HCT116 (cell line): Measurements from ENCODE around the gene DDX39A. TPM values are rescaled to one million over a fixed set of nuclear protein-coding genes. Genes with fewer than 3 reads are reported as not detected.
"Not testable (repeated sequence)": the region's sequence is repeated elsewhere in the genome, so short reads cannot be mapped to it uniquely, and the experiment has no call there.

Source experiments
- ATAC-seq: fragments of 200-7000 bp; cut with Tn5 transposase; 2 replicates; pipeline ENCODE4 v1.9.1; 2020; ENCODE audit warnings: mild to moderate bottlenecking, moderate library complexity
- BruUV-seq: library from RNA; stranded (reverse); fragments of 400-500 nt; replicated peaks from 2 replicates; lab custom pipeline; 2021; lab: Mats Ljungman, UMichigan
- CTCF ChIA-PET: fragments of 300-600 bp; sonication (Branson Sonifier 250); formaldehyde crosslinking; loops from one replicate; lab custom pipeline; 2021; ENCODE audit warnings: antibody characterized with exemption; lab: Charles Lee
- POLR2A ChIA-PET: fragments of 300-600, 350-600 bp; sonication (Branson Sonifier 250); formaldehyde crosslinking; loops from one replicate; lab custom pipeline; 2021; ENCODE audit warnings: antibody characterized with exemption; lab: Charles Lee
- RAD21 ChIA-PET, 2 experiments: fragments of 300-600 bp; sonication (Branson Sonifier 250); formaldehyde crosslinking; loops; one replicate each; lab custom pipeline; 2023; ENCODE audit warnings: low total read pairs in 2 of 2; ENCODE audit not compliant: uncharacterized antibody in 2 of 2, unreplicated experiment in 2 of 2, low non-redundant PET in 1 of 2; lab: Charles Lee
- DNase-seq: peaks from one replicate; pipeline ENCODE4 v3.0.0-alpha.2; 2010; ENCODE audit warnings: low read depth, low spot score
- H2AFZ ChIP-seq: fragments of 200-600 bp; shearing (Covaris generic), sonication (generic); 2 replicates; pipeline ENCODE4 v1.6.1; 2017; ENCODE audit warnings: low read depth, mixed run types, mixed read lengths, antibody characterized with exemption, low read length; ENCODE audit not compliant: poor library complexity, severe bottlenecking
- H3K27ac ChIP-seq: 2 replicates; pipeline ENCODE4 v1.5.1; 2012; ENCODE audit warnings: low read depth, low read length
- H3K27me3 ChIP-seq: fragments of 200-600 bp; sonication (generic); 2 replicates; pipeline ENCODE4 v1.6.1; 2016; ENCODE audit warnings: mixed run types, low read length, mixed read lengths; ENCODE audit not compliant: insufficient read depth
- H3K36me3 ChIP-seq, 2 experiments: fragments of 200-500 bp in 1 of 2; fragments of 200-600 bp in 1 of 2; sonication (Bioruptor generic) in 1 of 2; sonication (generic) in 1 of 2; 2 replicates each; pipeline versions ENCODE4 v1.5.1 to v1.6.1; 2014 to 2016; ENCODE audit warnings: low read length in 2 of 2, inconsistent platforms in 1 of 2, mixed read lengths in 1 of 2, mixed run types in 1 of 2; ENCODE audit not compliant: insufficient read depth in 2 of 2, control insufficient read depth in 1 of 2
- H3K4me1 ChIP-seq, 2 experiments: fragments of 200-600 bp in 1 of 2; sonication (generic) in 1 of 2; 2 replicates each; pipeline versions ENCODE4 v1.5.1 to v1.6.1; 2012 to 2017; ENCODE audit warnings: low read length in 2 of 2, inconsistent platforms in 1 of 2, mild to moderate bottlenecking in 1 of 2, mixed read lengths in 1 of 2, mixed run types in 1 of 2, moderate library complexity in 1 of 2; ENCODE audit not compliant: insufficient read depth in 2 of 2, control insufficient read depth in 1 of 2
- H3K4me2 ChIP-seq: fragments of 200-600 bp; sonication (generic); 2 replicates; pipeline ENCODE4 v1.6.1; 2017; ENCODE audit warnings: mixed run types, low read length, mixed read lengths
- H3K4me3 ChIP-seq, 2 experiments: fragments of 200-600 bp in 1 of 2; sonication (generic) in 1 of 2; replicated peaks in 1 of 2; 2 replicates each; pipeline ENCODE4 v1.5.1; 2011 to 2016; ENCODE audit warnings: low read length in 2 of 2, control low read depth in 1 of 2, low read depth in 1 of 2, mild to moderate bottlenecking in 1 of 2, mixed read lengths in 1 of 2, mixed run types in 1 of 2
- H3K79me2 ChIP-seq: fragments of 200-600 bp; sonication (generic); 2 replicates; pipeline ENCODE4 v1.6.1; 2017; ENCODE audit warnings: mild to moderate bottlenecking, mixed run types, low read length, moderate library complexity, mixed read lengths; ENCODE audit not compliant: insufficient read depth
- H3K9ac ChIP-seq: fragments of 200-600 bp; sonication (generic); 2 replicates; pipeline ENCODE4 v1.6.1; 2016; ENCODE audit warnings: low read length, mixed read lengths
- H3K9me2 ChIP-seq: fragments of 200-600 bp; sonication (generic), shearing (Covaris generic); 2 replicates; pipeline ENCODE4 v1.6.1; 2017; ENCODE audit warnings: mixed run types, mild to moderate bottlenecking, moderate library complexity; ENCODE audit not compliant: insufficient read depth
- H3K9me3 ChIP-seq, 2 experiments: fragments of 200-500 bp in 1 of 2; fragments of 200-600 bp in 1 of 2; sonication (Bioruptor generic) in 1 of 2; sonication (generic) in 1 of 2; 2 replicates each; pipeline ENCODE4 v1.6.1; 2014 to 2017; ENCODE audit warnings: low read length in 2 of 2, mixed read lengths in 2 of 2, inconsistent platforms in 1 of 2, low read depth in 1 of 2, mild to moderate bottlenecking in 1 of 2, mixed run types in 1 of 2, moderate library complexity in 1 of 2; ENCODE audit not compliant: control insufficient read depth in 1 of 2, insufficient read depth in 1 of 2
- H4K20me1 ChIP-seq: fragments of 200-600 bp; sonication (generic), shearing (Covaris generic); 2 replicates; pipeline ENCODE4 v1.6.1; 2017; ENCODE audit warnings: mixed run types, mild to moderate bottlenecking, moderate library complexity; ENCODE audit not compliant: insufficient read depth
- CBX3 ChIP-seq: IDR thresholded peaks from 2 replicates; pipeline ENCODE4 v1.6.1; 2012; ENCODE audit warnings: low read depth
- CEBPB ChIP-seq: IDR thresholded peaks from 2 replicates; pipeline ENCODE4 v1.6.1; 2012; ENCODE audit warnings: low read depth
- CTCF ChIP-seq, 3 experiments: fragments of 200-600 bp in 1 of 3; sonication (generic) in 1 of 3; IDR thresholded peaks in 2 of 3; conservative IDR thresholded peaks in 1 of 3; 2 replicates each; pipeline ENCODE4 v1.5.1; 2012 to 2017; ENCODE audit warnings: low read depth in 2 of 3, low read length in 2 of 3, antibody characterized with exemption in 1 of 3, borderline replicate concordance in 1 of 3, control low read depth in 1 of 3, mild to moderate bottlenecking in 1 of 3, mixed read lengths in 1 of 3, mixed run types in 1 of 3, moderate library complexity in 1 of 3; ENCODE audit not compliant: insufficient read depth in 1 of 3
- EGR1 ChIP-seq: IDR thresholded peaks from 2 replicates; pipeline ENCODE4 v1.6.1; 2012; ENCODE audit warnings: low read depth
- ELF1 ChIP-seq: IDR thresholded peaks from 2 replicates; pipeline ENCODE4 v1.6.1; 2012; ENCODE audit warnings: low read depth, borderline replicate concordance
- JUND ChIP-seq: IDR thresholded peaks from 2 replicates; pipeline ENCODE4 v1.6.1; 2012
- MAX ChIP-seq: IDR thresholded peaks from 2 replicates; pipeline ENCODE4 v1.6.1; 2012
- POLR2A ChIP-seq: IDR thresholded peaks from 2 replicates; pipeline ENCODE4 v1.7.0; 2011; ENCODE audit warnings: borderline replicate concordance; ENCODE audit not compliant: insufficient read depth, insufficient read length; ENCODE audit errors: extremely low read depth
- POLR2AphosphoS5 ChIP-seq: IDR thresholded peaks from 2 replicates; pipeline ENCODE4 v1.6.1; 2011; ENCODE audit warnings: mild to moderate bottlenecking, low read depth, low read length, moderate library complexity
- SP1 ChIP-seq: IDR thresholded peaks from 2 replicates; pipeline ENCODE4 v1.6.1; 2012; ENCODE audit warnings: low read depth
- SRF ChIP-seq: IDR thresholded peaks from 2 replicates; pipeline ENCODE4 v1.6.1; 2012; ENCODE audit warnings: low read depth
- ZFX ChIP-seq: fragments of 450-650 bp; IDR thresholded peaks from 2 replicates; pipeline ENCODE4 v1.6.1; 2017
- intact Hi-C: fragments of 100-400 bp; cut with micrococcal nuclease; formaldehyde crosslinking; loops from 2 replicates; pipeline ENCODE4 v1.10.0; 2022
- total RNA-seq: library from RNA; stranded (reverse); gene quantifications from one replicate; pipeline ENCODE4 v1.2.1, GENCODE V29; 2021; ENCODE audit not compliant: unreplicated experiment
- TF ChIP-seq, protein P1 (sequence below): IDR thresholded peaks from 2 replicates; pipeline ENCODE4 v1.6.1; 2012
- TF ChIP-seq, protein P2 (sequence below): IDR thresholded peaks from 2 replicates; pipeline ENCODE4 v1.6.1; 2011; ENCODE audit warnings: mild to moderate bottlenecking, low read length, moderate library complexity; ENCODE audit not compliant: insufficient replicate concordance; ENCODE audit errors: extremely low read depth

DDX39A gene
- total RNA-seq, 1 experiment from 2014 or later, result 152 TPM

- H3K4me3 ChIP-seq, result no peak overlapping the region
- H3K79me2 ChIP-seq, result no peaks in the 10 kb centered on the region
- TF ChIP-seq MAX (0 out of 2 replicates have a peak, but pooled peaks have one; percentile 37), POLR2A (no peak), CEBPB (no peak), CTCF (IDR thresholded peaks at IDR 0.05 in 2 of 3, conservative IDR thresholded peaks at IDR 0.05 in 1 of 3; ENCODE audit: borderline replicate concordance in 1 of 3, insufficient read depth in 1 of 3, low read depth in 2 of 3, low read length in 2 of 3) (no peak), SRF (no peak), ELF1 (no peak), ZFX (no peak), CBX3 (no peak), EGR1 (no peak), JUND (no peak), POLR2AphosphoS5 (peak; percentile 52), SP1 (peak; percentile 42; the same call in 1 of the 2 replicates)
- TF ChIP-seq, protein P1, sequence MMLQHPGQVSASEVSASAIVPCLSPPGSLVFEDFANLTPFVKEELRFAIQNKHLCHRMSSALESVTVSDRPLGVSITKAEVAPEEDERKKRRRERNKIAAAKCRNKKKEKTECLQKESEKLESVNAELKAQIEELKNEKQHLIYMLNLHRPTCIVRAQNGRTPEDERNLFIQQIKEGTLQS, result no peak
- TF ChIP-seq, protein P2, sequence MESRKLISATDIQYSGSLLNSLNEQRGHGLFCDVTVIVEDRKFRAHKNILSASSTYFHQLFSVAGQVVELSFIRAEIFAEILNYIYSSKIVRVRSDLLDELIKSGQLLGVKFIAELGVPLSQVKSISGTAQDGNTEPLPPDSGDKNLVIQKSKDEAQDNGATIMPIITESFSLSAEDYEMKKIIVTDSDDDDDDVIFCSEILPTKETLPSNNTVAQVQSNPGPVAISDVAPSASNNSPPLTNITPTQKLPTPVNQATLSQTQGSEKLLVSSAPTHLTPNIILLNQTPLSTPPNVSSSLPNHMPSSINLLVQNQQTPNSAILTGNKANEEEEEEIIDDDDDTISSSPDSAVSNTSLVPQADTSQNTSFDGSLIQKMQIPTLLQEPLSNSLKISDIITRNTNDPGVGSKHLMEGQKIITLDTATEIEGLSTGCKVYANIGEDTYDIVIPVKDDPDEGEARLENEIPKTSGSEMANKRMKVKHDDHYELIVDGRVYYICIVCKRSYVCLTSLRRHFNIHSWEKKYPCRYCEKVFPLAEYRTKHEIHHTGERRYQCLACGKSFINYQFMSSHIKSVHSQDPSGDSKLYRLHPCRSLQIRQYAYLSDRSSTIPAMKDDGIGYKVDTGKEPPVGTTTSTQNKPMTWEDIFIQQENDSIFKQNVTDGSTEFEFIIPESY, result no peak
- H4K20me1 ChIP-seq, result no peaks in the 10 kb centered on the region
- 0 out of 2 replicates have a peak overlapping the region, but pooled peaks have one; percentile 4 for H3K9ac ChIP-seq
- no peak overlapping the region for H2AFZ ChIP-seq
- ChIA-PET CTCF (interaction anchor here (1.4 to 1.6 kb wide), 2 partner anchors 39 to 166 kb away, joined by 4 to 5 read pairs; no protein-coding TSS in a partner anchor), POLR2A (interaction anchor here (0.6 to 1.6 kb wide), 10 partner anchors 8 to 230 kb away, joined by 3 to 19 read pairs (median 4); partner anchors contain the start of genes ADGRE5 and ASF1B), RAD21 (interaction anchor here in 1 of 2 experiments (0.9 to 1.0 kb wide), 3 partner anchors 14 to 230 kb away, joined by 3 to 4 read pairs (median 3); partner anchors contain the start of gene ADGRE5)
- peaks cover 33 to 54% of the 10 kb centered on the region in 2 experiments for H3K4me1 ChIP-seq
- intact Hi-C loops, result no loop called here
- H3K9me3 ChIP-seq, result no peaks in the 10 kb centered on the region
- no peaks in the 10 kb centered on the region for H3K27me3 ChIP-seq
- BruUV-seq, result no TSS peak
- no peaks in the 10 kb centered on the region for H3K36me3 ChIP-seq
- DNase-seq, result peak; percentile 92
- peak overlapping the region; percentile 11; the same call in 1 of the 2 replicates for H3K27ac ChIP-seq
- H3K4me2 ChIP-seq, result peak overlapping the region; percentile 57
- ATAC-seq, result peak; percentile 64
- no peaks in the 10 kb centered on the region for H3K9me2 ChIP-seq
Observed at GRCh38 chr19:14366529-14366928, 52.6 kb downstream of the DDX39A start.

DNA sequence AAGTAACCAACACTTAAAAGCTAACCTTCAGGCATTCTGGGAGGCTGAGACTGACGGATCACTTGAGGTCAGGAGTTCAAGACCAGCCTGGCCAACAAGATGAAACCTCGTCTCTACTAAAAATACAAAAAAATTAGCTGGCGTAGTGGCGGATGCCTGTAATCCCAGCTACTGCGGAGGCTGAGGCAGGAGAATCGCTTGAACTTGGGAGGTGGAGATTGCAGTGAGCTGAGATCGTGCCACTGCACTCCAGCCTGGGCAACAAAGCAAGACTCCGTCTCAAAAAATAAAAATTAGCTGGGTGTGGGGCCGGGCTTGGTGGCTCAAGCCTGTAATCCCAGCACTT is 55.1 kb downstream of the DDX39A start:
- not testable (repeated sequence) for H3K9me3 ChIP-seq, DNase-seq, H4K20me1 ChIP-seq, H3K9me2 ChIP-seq, H3K27me3 ChIP-seq, H3K79me2 ChIP-seq, H3K36me3 ChIP-seq, BruUV-seq
- ChIA-PET POLR2A (interaction anchor here (0.5 to 3.3 kb wide), 11 partner anchors 14 to 246 kb away, joined by 3 to 33 read pairs (median 4); partner anchors contain the start of genes ADGRE5 and DNAJB1), CTCF (interaction anchor here (1.0 to 1.9 kb wide), 6 partner anchors 11 to 227 kb away, joined by 3 to 15 read pairs (median 4); partner anchors contain the start of gene ASF1B), RAD21 (interaction anchor here (0.6 to 1.7 kb wide), 7 partner anchors 11 to 42 kb away, joined by 3 to 7 read pairs (median 3); no protein-coding TSS in a partner anchor)
- H2AFZ ChIP-seq, result peak overlapping the region; percentile 98
- peak overlapping the region; percentile 88 for H3K4me2 ChIP-seq
- peaks cover 33 to 45% of the 10 kb centered on the region in 2 experiments for H3K4me1 ChIP-seq
- intact Hi-C loops, result loop anchor here (5.0 kb wide), 1 partner anchor 118 kb away; no protein-coding TSS in a partner anchor
- H3K9ac ChIP-seq, result peak overlapping the region; percentile 80
- peak overlapping the region; percentile 51 to 61 for H3K4me3 ChIP-seq
- H3K27ac ChIP-seq, result peak overlapping the region; percentile 90
- ATAC-seq, result peak; percentile 33
